HS-5 (cell line): ENCODE measurements around the gene TPD52L1.
A peak's percentile ranks its signal among the peaks of the same experiment; 100 is the strongest.
"Not testable (repeated sequence)": the region's sequence is repeated elsewhere in the genome, so short reads cannot be mapped to it uniquely, and the experiment has no call there.

Source experiments
- DNase-seq: peaks from one replicate; pipeline ENCODE4 v3.0.0-alpha.2; 2012; ENCODE audit warnings: low read depth

The TPD52L1 gene, protein sequence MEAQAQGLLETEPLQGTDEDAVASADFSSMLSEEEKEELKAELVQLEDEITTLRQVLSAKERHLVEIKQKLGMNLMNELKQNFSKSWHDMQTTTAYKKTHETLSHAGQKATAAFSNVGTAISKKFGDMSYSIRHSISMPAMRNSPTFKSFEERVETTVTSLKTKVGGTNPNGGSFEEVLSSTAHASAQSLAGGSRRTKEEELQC

DNA sequence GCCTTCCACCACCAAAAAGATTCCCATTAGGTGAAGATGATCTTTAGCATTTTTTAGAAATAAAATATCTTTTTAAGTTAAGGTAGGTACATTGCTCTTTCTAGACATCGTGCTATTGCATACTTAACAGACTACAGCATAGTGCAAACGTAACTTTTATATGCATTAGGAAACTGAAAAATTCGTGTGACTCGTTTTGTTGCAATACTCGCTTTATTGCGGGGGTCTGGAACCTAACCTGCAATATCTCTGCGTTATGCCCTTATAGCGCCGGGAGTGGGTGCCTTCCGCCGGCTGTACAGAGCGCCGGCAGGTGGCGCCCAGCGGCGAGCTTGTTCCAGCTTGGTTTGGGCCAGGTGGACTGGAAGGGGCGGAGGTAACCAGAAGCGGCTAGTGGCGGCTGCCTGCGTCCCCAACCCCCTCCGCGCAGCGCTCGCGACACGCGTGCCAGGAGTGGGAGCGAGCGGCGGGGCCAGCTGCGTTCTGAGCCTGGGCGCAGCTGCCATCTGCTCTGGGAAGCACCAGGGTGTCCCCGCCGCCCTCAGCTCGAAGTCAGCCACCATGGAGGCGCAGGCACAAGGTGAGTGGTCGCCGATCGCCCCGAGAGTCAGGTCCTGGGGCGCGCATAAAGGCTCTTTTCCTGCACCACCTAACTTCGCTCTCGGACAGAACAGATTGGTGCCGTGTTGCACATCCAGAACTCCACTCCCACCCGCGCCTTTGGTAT is at the start of gene TPD52L1:
TPD52L1 (plus strand) TSS at position 383 of the 727 bp plus-strand sequence; CDS start at position 562, 179 bp downstream.
- DNase-seq = peak; percentile 9

DNA sequence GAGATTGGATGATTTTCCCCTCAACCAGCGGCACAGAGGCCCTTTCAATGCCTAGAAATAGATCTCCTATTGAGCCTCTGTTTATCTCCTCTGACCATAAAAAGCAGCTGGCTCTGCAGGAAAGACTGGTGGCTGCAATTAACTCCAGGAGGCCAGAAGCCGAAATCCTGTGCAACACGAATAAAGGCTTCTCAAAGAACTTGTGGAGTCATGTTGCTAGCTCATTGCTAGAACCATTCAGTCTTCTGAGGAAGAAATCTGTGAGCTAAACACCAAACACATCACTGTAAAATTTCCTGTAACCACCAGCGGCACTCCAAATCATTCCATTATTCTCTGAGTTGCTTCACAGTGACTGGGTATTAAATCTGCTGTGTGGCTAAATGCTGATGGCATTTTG is 49.1 kb upstream of the TPD52L1 start:
- DNase-seq = no peak

DNA sequence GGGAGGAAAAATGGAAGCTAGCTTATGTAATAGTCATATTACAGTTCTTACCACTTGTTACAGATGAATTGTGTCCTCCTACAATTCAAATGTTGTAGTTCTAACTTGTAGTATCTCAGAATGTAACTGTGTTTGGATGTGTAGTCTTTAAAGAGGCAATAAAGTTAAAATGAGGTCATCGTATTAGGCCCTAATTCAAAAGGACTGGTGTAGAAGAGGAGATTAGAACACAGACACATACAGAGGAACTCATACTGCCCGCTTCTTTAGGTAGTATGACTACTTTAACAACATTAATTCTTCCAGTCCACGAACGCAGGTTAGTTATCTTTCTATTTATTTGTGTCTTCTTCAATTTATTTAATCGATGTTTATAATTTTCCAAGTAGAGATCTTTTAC is 46.5 kb upstream of the TPD52L1 start:
- DNase-seq = no peak

DNA sequence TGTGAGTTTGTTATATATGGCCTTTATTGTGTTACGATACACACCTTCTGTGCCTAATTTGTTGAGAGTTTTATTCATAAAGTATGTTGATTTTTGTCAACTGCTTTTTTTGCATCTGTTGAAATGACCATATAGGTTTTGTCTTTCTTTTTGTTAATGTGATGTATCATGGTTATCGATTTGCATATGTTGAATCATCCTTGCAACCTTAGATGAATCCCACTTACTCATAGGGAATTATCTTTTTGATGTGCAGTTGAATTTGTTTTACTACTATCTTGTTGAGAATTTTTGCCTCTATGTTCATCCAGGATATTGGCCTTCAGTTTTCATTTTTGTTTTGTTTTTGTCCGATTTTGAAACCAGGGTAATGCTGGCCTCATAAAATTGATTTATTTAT is 45.7 kb upstream of the TPD52L1 start:
- no peak for DNase-seq

DNA sequence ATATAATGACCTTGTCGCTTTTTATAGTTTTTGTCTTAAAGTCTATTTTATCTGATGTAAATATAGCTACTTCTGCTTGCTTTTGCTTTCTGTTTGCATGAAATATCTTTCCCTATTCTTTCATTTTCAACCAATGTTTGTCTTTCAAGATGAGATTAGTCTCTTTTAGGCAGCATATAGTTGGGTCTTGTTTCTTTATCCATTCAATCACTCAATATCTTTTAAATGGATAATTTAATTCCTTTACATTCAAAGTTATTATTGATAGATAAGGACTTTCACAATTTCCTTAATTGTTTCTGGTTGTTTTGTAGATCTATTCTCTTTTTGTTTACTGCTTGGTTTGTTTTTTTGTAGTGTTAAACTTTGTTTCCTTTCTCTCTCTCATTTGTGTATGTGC is 43.5 kb upstream of the TPD52L1 start:
- no peak for DNase-seq

DNA sequence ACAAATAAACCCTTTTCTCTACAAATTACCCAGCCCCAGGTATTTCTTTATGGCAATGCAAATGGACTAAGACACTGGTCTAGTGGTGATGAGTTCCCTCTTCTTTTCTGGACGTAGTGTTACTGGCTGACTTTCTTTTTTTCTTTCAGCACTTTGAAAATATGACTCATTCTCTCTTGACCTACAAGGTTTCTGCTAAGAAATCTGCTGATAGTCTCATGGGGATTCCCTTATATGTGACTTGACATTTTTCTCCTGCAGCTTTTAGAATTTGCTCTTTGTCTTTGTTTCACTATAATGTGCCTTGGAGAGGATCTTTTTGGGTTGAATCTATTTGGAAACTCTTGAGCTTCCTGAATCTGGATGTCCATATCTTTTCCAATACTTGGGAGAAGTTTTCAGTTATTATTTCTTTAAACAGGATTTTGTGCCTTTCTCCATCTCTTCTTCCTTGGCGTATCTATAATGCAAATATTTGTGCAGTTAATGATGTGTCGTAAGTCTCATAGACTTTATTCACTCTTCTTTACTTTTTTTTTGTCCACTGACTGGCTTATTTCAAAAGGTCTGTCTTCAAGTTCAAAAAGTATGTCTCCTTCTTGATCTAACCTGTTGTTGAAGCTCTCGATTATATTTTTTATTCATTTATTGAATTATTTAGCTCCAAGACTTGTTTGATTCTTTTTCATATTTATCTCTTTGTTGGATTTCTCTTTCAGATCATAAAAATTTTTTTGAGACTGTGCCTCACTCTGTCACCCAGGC is 42.2 kb upstream of the TPD52L1 start:
- DNase-seq = no peak

DNA sequence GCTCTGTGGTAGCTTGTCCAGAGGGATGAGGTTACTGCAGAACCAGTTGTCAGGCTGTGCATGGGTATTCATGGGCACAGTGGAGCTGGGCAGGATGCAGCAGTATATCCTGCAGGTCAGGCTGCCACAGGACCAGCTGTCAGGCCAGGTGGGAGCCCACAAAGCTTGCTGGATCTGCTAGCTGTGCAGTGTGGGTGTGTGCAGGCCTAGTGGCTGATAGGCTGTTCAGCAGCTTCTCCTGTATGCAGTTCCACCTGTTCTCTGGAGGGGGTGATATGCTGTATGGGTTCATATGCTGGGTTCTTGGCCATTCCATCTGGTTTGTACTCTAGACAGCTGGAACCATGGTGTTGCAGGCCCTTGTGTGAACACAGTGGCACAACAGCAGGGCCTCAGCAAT is 40.6 kb upstream of the TPD52L1 start:
- DNase-seq = no peak

DNA sequence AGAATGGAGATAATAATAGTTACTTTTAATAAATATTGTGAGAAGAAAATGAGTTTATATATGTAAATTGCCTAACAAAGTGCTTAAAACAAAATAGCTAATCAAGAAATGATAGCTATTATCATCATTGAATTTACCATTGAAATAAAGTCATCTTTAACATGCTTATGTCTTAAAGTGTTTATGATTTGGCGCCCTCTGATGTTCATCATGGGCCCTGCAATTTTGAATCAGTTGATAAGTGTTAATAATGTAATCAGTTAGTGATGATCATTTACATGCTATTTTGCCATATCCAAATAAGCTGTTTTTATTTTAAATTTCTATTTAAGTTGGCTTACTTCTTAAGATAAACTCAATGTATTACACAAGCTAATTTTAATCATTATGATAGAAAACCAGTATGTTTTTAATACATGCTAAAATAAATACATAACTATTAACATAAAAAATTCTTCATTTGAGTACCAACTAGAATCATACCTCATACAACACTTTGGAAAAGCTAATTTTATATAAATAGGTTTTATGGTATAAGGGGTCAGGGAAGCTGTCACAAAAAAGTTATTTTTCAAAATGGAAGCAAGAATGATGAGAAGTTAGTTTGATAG is 39.2 kb upstream of the TPD52L1 start:
- DNase-seq = no peak

DNA sequence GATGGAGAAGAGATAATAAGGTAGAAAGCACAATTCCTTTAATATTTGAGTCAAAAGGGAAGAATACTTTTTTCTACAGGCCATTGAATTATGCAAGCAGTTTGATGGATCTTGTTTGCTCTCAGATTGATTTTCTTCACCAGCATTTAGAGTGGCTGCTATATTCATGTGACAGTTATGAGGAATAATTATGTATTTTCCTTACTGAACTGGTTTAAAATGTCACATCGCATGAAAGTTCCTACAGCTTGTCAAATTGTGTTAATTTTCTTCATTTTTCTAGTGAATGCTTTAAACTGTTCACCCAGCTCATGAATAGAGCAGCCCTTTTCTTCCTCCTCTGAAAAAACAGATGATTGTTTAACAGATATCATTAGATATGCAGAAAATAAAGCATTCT is 37.4 kb upstream of the TPD52L1 start:
- DNase-seq = no peak

DNA sequence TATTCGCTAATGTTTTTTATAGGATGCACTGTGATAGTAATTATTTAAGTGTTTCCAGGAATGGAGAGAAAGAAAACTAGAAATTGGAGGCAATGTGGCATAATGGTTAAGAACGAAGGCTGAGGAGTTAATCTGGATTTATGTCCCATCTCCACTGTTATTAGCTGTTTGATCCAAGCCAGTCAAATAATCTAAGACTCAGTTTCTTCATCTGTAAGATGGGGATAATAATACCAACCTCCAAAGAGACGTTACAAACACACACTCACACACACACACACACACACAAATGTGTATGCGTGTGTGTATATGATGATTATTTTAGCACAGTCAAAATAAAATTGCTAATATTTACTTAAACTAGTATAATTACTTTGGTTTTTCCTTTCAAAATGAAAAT is 36.9 kb upstream of the TPD52L1 start:
- DNase-seq = no peak

DNA sequence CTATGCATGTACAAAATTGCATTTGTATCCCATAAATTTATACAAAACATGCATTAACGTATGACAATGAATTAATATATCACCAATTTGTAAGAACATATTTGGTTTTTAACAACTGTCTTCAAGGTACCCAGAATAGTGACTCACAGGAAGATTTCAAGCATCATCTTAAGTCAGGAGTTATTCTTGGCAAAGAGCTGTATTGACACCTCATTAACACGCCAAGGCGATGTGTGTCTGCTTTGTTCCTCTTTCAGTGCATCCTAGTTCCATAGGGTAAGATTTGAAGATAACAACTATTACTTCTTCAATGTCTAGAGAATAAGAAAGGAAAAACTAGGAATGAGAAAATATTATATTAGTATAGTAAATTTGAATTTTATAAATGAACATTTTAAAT is 35.8 kb upstream of the TPD52L1 start:
- no peak for DNase-seq

DNA sequence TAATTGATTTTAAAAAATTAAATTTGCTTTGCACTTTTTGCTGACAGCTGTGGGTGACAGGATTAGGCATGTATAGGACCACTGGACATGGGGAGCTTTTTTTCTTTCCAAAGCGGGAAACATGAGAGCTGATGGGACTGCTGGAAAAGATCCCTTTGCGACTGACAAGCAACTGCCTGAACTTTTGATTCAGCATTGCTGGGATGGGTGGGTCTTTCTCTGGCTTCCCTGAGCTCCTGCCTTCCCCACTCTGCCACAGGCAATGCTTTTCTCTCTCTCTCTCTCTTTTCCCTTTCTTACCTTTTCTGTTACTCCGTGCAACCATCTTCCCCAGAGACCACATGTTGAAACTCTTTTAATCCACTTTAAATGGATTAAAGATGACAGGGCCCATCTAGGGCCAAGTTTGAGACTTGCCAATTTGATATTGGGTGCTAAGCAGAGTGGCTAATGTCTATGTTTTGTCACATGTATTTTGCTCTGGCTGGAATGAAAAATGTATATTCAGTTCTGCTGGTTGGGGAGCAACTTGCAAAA is 33.5 kb upstream of the TPD52L1 start:
- no peak for DNase-seq

DNA sequence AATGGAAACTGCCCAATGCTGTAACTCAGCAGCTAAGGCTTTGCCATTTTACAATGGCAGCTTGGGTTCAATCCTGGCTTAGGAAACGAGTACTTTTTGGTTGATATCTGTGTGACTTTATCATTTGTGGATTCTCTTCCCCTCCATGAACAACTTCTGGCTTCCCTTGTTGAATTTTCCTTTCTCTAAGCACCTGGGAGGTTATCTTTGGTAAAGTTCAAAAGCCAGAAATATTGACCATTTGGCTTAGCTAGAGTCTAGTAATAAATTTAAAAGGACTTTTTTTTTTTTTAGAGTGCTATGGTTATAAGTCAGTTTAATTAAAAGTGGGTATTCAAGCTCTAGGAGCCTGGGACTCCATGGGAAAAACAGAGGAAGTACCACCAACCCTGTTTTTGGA is 31.7 kb upstream of the TPD52L1 start:
- DNase-seq = no peak

DNA sequence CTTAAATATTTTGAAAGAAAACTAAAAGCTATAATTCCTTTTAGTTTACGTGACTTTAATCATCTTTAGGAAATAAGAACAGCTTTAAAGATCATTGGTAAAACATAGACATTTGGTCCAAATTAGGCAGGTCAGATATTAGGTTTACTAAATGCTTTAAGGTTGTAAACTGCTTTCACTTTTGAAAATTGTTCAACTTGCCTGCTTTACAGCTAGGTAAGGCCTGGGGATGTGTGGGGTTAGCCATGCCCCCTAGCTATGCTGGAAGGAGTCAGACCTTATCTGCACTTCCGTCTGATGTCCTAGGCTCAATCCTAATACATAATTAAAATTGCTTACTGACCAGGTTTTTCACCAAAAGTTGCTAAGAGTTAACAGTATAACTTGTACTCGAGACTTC is 30.5 kb upstream of the TPD52L1 start:
- DNase-seq = no peak

DNA sequence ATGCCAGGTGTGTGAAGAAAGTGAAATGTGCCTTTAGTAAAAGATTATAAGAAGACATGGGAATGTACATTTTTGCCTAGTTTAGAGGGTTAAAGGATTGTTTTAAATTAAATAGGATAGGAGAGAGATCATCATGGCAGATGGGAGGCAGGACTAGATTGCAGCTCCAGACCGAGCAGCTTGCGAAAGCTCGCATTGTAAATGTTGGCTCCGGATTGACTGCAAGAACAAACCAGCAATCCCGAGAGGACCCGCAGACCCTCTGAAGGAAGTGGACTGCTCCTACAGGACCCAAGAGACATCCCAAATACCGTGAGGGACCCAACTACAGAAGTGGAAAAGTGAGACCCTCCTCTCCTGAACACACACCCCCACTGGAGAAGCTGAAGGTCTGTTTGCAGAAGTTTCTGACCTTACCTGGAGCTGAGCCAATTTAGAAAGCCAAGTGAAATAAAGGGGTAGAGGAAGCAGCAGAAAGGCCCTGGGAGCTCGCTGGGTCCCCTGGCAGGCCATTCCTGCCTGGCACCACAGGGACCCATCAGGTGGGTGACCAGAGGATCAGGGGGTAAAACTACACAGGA is 30.0 kb upstream of the TPD52L1 start:
- no peak for DNase-seq

DNA sequence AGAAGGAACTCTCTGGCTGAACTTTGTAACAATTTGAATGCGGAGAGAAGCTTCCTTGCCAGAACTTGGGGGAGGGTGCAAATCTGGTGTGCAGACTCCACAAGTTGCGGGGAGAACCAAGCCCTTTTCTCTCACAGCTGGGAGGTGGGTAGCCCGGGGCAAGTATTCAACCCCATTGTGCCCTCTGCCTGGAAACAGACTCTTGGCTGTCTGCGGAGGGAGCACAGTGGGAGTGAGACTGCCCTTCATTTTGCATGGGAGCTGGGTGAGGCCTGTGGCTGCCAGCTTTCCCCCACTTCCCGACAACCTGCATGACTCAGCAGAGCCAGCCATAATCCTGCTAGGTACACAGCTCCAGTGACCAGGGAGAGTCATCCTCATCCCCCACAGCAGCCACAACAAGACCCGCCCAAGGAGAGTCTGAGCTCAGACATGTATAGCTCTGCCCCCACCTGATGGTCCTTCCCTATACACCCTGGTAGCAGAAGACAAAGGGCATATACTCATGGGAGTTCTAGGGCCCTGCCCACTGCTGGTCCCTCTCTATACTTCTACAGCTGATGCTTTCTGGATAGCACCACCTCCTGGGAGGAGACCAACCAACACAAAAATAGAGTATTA is 29.4 kb upstream of the TPD52L1 start:
- DNase-seq = no peak

DNA sequence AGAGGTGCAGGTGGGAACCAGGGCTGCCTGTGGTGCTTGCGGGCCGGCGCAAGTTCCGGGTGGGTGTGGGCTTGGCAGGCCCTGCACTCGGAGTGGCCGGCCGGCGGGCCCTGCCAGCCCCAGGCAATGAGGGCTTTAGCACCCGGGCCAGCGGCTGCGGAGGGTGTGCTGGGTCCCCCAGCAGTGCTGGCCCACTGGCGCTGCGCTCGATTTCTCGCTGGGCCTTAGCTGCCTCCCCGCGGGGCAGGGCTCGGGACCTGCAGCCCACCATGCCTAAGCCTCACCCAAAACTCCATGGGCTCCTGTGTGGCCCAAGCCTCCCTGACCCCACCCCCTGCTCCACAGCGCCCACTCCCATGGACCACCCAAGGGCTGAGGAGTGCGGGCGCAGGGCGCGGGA is 27.7 kb upstream of the TPD52L1 start:
- not testable (repeated sequence) for DNase-seq

DNA sequence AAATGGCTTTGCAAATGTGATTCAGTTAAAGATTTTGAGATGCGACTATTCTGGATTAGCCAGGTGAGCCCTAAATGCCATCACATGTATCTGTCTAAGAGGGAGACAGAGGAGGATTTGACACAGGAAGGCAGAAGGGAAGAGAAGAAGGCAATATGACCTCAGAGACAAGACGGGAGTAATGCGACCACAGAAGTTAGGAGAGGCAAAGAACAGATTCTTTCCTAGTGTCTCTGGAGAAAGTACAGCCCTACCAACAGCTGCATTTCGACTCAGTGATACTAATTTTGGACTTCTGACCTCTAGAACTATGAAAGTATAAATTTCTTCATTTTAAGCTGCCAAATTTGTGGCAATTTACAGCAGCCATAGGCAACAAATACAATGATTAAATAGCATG is 24.2 kb upstream of the TPD52L1 start:
- DNase-seq = no peak

DNA sequence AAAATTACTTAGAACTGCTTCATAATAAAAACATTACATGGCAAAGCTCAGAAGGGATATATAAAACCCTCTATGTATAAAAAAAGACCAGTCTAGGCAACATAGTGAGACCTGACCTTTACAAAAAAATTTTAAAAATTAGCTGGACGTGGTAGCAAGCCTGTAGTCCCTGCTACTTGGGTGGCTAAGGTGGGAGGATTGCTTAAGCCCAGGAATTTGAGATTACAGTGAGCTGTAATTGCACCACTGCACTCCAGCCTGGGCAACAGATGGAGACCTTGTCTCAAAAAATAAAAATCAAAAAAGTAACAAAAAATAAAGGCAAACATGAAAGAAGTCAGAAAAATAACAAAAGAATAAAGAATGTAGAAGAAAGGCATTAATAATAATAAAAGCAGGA is 21.5 kb upstream of the TPD52L1 start:
- DNase-seq = no peak

DNA sequence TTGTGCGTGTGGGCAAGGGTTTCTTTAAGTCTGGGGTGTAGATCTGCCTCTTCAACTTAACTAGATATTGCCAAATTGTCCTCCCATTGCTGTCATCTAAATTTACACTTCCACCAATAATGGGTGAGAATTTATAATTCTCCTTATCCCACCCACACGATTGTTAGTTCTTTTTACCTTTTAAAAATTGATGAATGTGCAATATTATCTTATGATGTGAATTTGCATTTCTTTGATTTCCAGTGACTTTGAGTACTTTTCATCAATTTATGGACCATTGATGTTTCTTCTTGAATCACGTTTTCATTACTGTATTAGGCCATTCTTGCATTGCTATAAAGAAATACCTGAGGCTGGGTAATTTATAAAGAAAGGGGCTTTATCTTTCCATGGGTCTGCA is 17.2 kb upstream of the TPD52L1 start:
- DNase-seq = no peak

DNA sequence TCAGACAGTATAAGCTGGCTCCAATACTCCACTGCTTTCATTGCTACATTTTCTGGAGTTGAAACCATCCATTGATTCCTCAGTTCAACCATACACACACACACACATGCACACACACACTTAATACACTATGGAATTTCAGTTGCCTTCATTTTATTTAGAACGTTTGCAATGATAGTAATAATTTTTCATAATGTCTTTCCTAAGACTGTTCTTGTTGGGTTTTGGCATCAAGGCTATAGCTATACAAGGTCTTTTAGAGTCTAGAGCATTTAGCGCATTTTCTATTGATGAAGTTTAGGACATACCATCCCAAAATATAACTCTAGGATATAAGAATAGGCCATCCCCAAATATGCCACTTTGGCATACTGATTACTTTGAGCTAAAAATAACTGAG is 15.5 kb upstream of the TPD52L1 start:
- DNase-seq = no peak

DNA sequence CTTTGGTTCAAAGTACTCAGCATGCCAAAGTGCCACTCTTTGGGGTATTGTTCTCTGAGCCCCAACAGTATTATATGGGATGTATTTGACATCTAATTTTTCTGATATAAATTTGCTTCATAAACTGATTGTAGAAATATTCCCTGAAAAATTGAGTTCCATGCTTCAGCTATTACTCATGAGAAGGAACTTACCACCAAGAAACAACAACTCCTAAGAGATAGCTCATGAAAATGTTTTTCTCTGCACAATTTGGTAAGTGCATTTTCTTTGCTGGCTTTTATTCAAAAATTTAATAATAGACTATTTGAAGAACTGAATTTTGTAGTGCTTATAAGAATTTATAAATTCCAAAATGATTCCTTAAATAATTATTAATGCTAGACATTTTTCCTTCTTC is 12.8 kb upstream of the TPD52L1 start:
- DNase-seq = no peak
